Gastrocnemius medialis (tissue), 4 donors: Measurements from ENCODE around the gene LHPP.

Experiments
- CTCF ChIP-seq, 5 experiments: fragments of 450-650 bp in 3 of 5; fragments of 200-600 bp in 2 of 5; sonication (generic) in 2 of 5; IDR thresholded peaks in 4 of 5; conservative IDR thresholded peaks in 1 of 5; 1 replicate in 4 of 5; 2 replicates in 1 of 5; pipeline ENCODE4 v1.5.1; 2016 to 2019; ENCODE audit warnings: antibody characterized with exemption in 5 of 5, mild to moderate bottlenecking in 3 of 5, moderate library complexity in 3 of 5
- POLR2A ChIP-seq, 2 donors: fragments of 450-650 bp; IDR thresholded peaks; one replicate each; pipeline ENCODE4 v1.6.1; 2017; ENCODE audit warnings: antibody characterized with exemption in 2 of 2, mild to moderate bottlenecking in 2 of 2, moderate library complexity in 2 of 2

DNA sequence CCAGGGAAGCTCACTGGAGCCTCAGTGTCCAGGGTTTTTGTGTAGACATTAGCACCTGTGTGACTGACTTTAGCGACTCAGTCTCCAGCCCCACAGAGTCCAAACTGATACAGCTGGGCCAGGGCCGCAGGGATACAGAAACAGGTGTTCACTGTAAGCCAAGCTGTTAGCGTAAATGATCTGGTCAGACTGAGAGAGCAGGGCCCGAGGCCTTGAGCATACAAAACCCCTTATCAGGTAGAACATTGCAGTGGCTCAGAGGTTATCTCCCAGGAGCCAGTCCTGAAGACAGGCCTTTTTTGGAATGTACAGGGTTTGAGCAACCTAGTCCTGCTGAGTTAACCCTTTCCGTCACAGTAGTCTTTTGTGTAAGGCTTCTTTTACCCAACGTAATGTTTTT, 25.0 kb downstream of the LHPP start:
- TF ChIP-seq CTCF (IDR thresholded peaks at IDR 0.05 in 4 of 5, conservative IDR thresholded peaks at IDR 0.05 in 1 of 5) = no peak
- TF ChIP-seq POLR2A (IDR thresholded peaks at IDR 0.05) = no peak
